ENCODE measurements around the gene C1QTNF9B. TPM values are rescaled to one million over a fixed set of nuclear protein-coding genes. Genes with fewer than 3 reads are reported as not detected.

Gene C1QTNF9B
- total and polyA plus RNA-seq, 2 of the 8 experiments (the other 6 are each of a cell fraction or from before 2014, with no cell fraction given): 0.11 TPM; not detected in 1

DNA sequence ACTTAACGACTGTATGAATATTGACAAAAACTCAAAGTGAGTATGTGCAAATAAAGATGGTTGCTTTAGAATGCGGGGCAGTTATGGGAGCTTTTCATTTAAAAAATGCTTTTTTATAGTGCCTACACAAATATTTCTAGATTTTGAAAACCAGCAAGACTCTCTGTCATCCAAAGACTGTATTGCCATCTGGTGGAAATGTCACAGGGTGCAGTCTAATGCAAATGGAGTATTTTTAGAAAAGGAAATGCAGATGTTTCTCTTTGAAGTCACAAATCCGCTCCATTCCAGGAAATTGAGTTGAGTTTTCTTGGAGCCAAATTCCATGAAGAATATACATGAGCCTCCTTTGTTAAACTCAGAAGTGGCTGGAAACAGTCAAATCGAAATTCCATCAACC lies 2.3 kb upstream of the C1QTNF9B start:
- Histone ChIP-seq H3K23ac (ENCODE audit: insufficient read length) (no peak overlapping the region), H3K14ac (ENCODE audit: insufficient read length) (no peak overlapping the region), H2BK120ac (replicated peaks; ENCODE audit: low read depth, low read length) (no peak overlapping the region), H2AFZ (ENCODE audit: low read length) (no peak overlapping the region), H4K20me1 (replicated peaks in 1 of 2; ENCODE audit: control insufficient read depth in 1 of 2, insufficient read depth in 2 of 2, low read length in 2 of 2) (no peaks in the 10 kb centered on the region), H3K27me3 (replicated peaks in 1 of 4; ENCODE audit: control insufficient read depth in 3 of 4, extremely low read depth in 1 of 4, insufficient read depth in 3 of 4, low read length in 3 of 4) (peaks cover 0 to 10% (median 4%) of the 10 kb centered on the region in 4 experiments; a peak in 3 of 7 replicates), H4K5ac (ENCODE audit: insufficient read length, low read depth, low read length) (no peak overlapping the region), H2BK5ac (ENCODE audit: low read depth, low read length) (no peak overlapping the region), H3K4me3 (ENCODE audit: extremely low read depth in 1 of 4, insufficient read depth in 2 of 4, low read depth in 3 of 4, low read length in 4 of 4) (no peak overlapping the region), H3K9ac (replicated peaks in 1 of 4; ENCODE audit: extremely low read depth in 1 of 4, low read depth in 3 of 4, low read length in 3 of 4) (no peak overlapping the region), H3K4ac (replicated peaks; ENCODE audit: insufficient read length, low read depth, low read length) (no peak overlapping the region), H3K79me1 (ENCODE audit: low read depth, low read length) (no peaks in the 10 kb centered on the region), H2AK5ac (ENCODE audit: low read depth, low read length) (no peak overlapping the region), H2BK20ac (ENCODE audit: low read length) (no peak overlapping the region), H3K4me1 (replicated peaks in 1 of 4; ENCODE audit: control insufficient read depth in 3 of 4, insufficient read depth in 4 of 4, low read length in 3 of 4) (peaks cover 0 to 3% (median 0%) of the 10 kb centered on the region in 4 experiments; a peak in 3 of 7 replicates), H2BK12ac (ENCODE audit: low read depth, low read length) (no peak overlapping the region), H3K18ac (ENCODE audit: extremely low read depth, low read length) (no peak overlapping the region), H3K56ac (replicated peaks; ENCODE audit: insufficient read length, low read depth, low read length) (no peak overlapping the region), H3K9me3 (ENCODE audit: insufficient read depth in 2 of 2, low read depth in 1 of 2, low read length in 1 of 2) (no peaks in the 10 kb centered on the region), H3K23me2 (ENCODE audit: low read depth, low read length) (peaks cover 9% of the 10 kb centered on the region; the same call in 1 of the 2 replicates), H3K79me2 (ENCODE audit: control insufficient read depth in 1 of 2, insufficient read depth in 2 of 2, low read length in 2 of 2) (no peaks in the 10 kb centered on the region), H3K36me3 (ENCODE audit: control insufficient read depth in 2 of 4, insufficient read depth in 4 of 4, low read length in 3 of 4) (no peaks in the 10 kb centered on the region), H3K27ac (ENCODE audit: low read depth, low read length) (no peak overlapping the region), H4K8ac (ENCODE audit: extremely low read depth, insufficient read depth, low read length) (no peak overlapping the region), H3K4me2 (ENCODE audit: insufficient read depth in 1 of 2, low read depth in 2 of 2, low read length in 2 of 2) (no peak overlapping the region), H4K91ac (replicated peaks; ENCODE audit: insufficient read length, low read length) (no peak overlapping the region), H2BK15ac (ENCODE audit: low read length) (no peak overlapping the region)
- FAIRE-seq (peak; percentile 42), DNase-seq (ENCODE audit: low read depth in 1 of 2, low spot score in 2 of 2) (no peak)
- 68% methylated on average over 4 of the region's 4 CpGs; no CpG with 5 or more reads in 1 of the 2 experiments for WGBS, 2 experiments (ENCODE audit: extremely low coverage in 1 of 2, insufficient coverage in 1 of 2, insufficient read length in 1 of 2, insufficient replicate concordance in 2 of 2, low coverage in 1 of 2, low lambda C conversion rate in 2 of 2, missing lambda C conversion rate in 1 of 2)
- ChIA-PET CTCF (ENCODE audit: partially characterized antibody) (interaction anchor here (3.9 kb wide), 1 partner anchor 9 kb away, joined by 15 read pairs; the partner anchor contains the start of gene MIPEP), POLR2A (ENCODE audit: partially characterized antibody) (no interaction called here)
- peak; percentile 11 to 36; a peak in 2 of 4 replicates for TF ChIP-seq RAD21 (IDR thresholded peaks at IDR 0.05 in 1 of 2, conservative IDR thresholded peaks at IDR 0.05 in 1 of 2; ENCODE audit: low read depth in 2 of 2, low read length in 2 of 2)
- TF ChIP-seq SAP30 (IDR thresholded peaks at IDR 0.05; ENCODE audit: insufficient read depth, insufficient replicate concordance, low read length): no peak
- TF ChIP-seq CHD2 (IDR thresholded peaks at IDR 0.05; ENCODE audit: low read length): no peak
